K562 (cell line): ENCODE measurements around the gene ANKRD11. TPM values are rescaled to one million over a fixed set of nuclear protein-coding genes. Genes with fewer than 3 reads are reported as not detected.

Experiments used
- ATAC-seq: fragments of 200-7000 bp; cut with Tn5 transposase; 3 replicates; pipeline ENCODE4 v1.9.1; 2020; ENCODE audit warnings: moderate library complexity
- BruUV-seq: library from RNA; stranded (reverse); fragments of 400-500 nt; replicated peaks from 2 replicates; lab custom pipeline; 2021; lab: Mats Ljungman, UMichigan
- CTCF ChIA-PET: fragments of 300-600 bp; formaldehyde crosslinking; extraction: SDS; loops from one replicate; lab custom pipeline; 2021; ENCODE audit warnings: low intra/inter-chr PET ratio; lab: Yijun Ruan, JAX
- POLR2A ChIA-PET: fragments of 300-600, 350-650 bp; sonication (Branson Sonifier 250); formaldehyde crosslinking; extraction: SDS; loops from one replicate; lab custom pipeline; 2021; ENCODE audit warnings: antibody characterized with exemption, inconsistent platforms; lab: Yijun Ruan, JAX
- DNase-seq, 4 experiments: peaks; one replicate each; pipeline versions ENCODE4 v3.0.0 to v3.0.0-alpha.2; 2011 to 2018; ENCODE audit warnings: low spot score in 3 of 4, mixed read lengths in 3 of 4; ENCODE audit errors: extremely low read depth in 1 of 4
- FAIRE-seq: peaks from 2 replicates; lab custom pipeline; 2011; peaks lifted over from hg19 to GRCh38; lab: Jason Lieb, UNC
- H2AFZ ChIP-seq: 2 replicates; pipeline ENCODE4 v1.6.0; 2011; ENCODE audit warnings: low read depth, low read length, control low read depth, inconsistent platforms
- H3K27ac ChIP-seq: fragments of 200-600 bp; 3 replicates; pipeline ENCODE4 v1.8.0; 2011; ENCODE audit warnings: low read depth, mild to moderate bottlenecking, control low read depth, inconsistent platforms, low read length, moderate library complexity, mixed read lengths; ENCODE audit errors: extremely low read depth
- H3K27me3 ChIP-seq, 2 experiments: fragments of 300-600 bp in 1 of 2; 2 replicates in 1 of 2; 3 replicates in 1 of 2; pipeline versions ENCODE4 v1.6.0 to v1.8.0; 2011; ENCODE audit warnings: inconsistent platforms in 2 of 2, low read length in 2 of 2, mild to moderate bottlenecking in 1 of 2, mixed read lengths in 1 of 2, moderate library complexity in 1 of 2; ENCODE audit not compliant: control insufficient read depth in 2 of 2, insufficient read depth in 2 of 2
- H3K36me3 ChIP-seq: fragments of 300-600 bp; 3 replicates; pipeline ENCODE4 v1.8.0; 2011; ENCODE audit warnings: mild to moderate bottlenecking, low read length, inconsistent platforms; ENCODE audit not compliant: control insufficient read depth, insufficient read depth
- H3K4me1 ChIP-seq, 2 experiments: fragments of 200-600 bp in 1 of 2; replicated peaks in 1 of 2; 2 replicates in 1 of 2; 3 replicates in 1 of 2; pipeline versions ENCODE4 v1.5.1 to v1.8.0; 2011; ENCODE audit warnings: inconsistent platforms in 2 of 2, low read length in 2 of 2, mild to moderate bottlenecking in 1 of 2, mixed read lengths in 1 of 2, moderate library complexity in 1 of 2; ENCODE audit not compliant: control insufficient read depth in 2 of 2, insufficient read depth in 2 of 2
- H3K4me2 ChIP-seq: 2 replicates; pipeline ENCODE4 v1.6.1; 2011; ENCODE audit warnings: low read length, control low read depth, inconsistent platforms, mixed read lengths; ENCODE audit not compliant: insufficient read depth
- H3K4me3 ChIP-seq: fragments of 200-600 bp; sonication (generic), shearing (Covaris generic); 2 replicates; pipeline ENCODE4 v1.5.1; 2016; ENCODE audit warnings: control low read depth, inconsistent platforms
- H3K79me2 ChIP-seq: fragments of 200-600 bp; 3 replicates; pipeline ENCODE4 v1.8.0; 2011; ENCODE audit warnings: low read length, inconsistent platforms; ENCODE audit not compliant: control insufficient read depth, insufficient read depth
- H3K9ac ChIP-seq, 2 experiments: 2 replicates each; pipeline versions ENCODE4 v1.6.0 to v1.6.1; 2011; ENCODE audit warnings: low read depth in 2 of 2, low read length in 2 of 2, control low read depth in 1 of 2, inconsistent platforms in 1 of 2, mild to moderate bottlenecking in 1 of 2, mixed read lengths in 1 of 2; ENCODE audit not compliant: insufficient read depth in 1 of 2
- H3K9me1 ChIP-seq: one replicate; pipeline ENCODE4 v1.6.0; 2011; ENCODE audit warnings: inconsistent platforms, mild to moderate bottlenecking, low read length, moderate library complexity; ENCODE audit not compliant: control insufficient read depth, insufficient read depth
- H3K9me3 ChIP-seq: replicated peaks from 2 replicates; pipeline ENCODE4 v1.5.1; 2011; ENCODE audit warnings: low read depth, low read length, inconsistent platforms; ENCODE audit not compliant: control insufficient read depth, insufficient read depth
- H4K20me1 ChIP-seq: replicated peaks from 2 replicates; pipeline ENCODE4 v1.6.1; 2011; ENCODE audit warnings: low read length, inconsistent platforms, mixed read lengths; ENCODE audit not compliant: control insufficient read depth, insufficient read depth
- CCAR2 ChIP-seq: fragments of 200-400 bp; formaldehyde crosslinking; IDR thresholded peaks from 2 replicates; pipeline ENCODE4 v1.6.1; 2017; ENCODE audit warnings: mild to moderate bottlenecking, low read depth, low read length
- CGGBP1 ChIP-seq: fragments of 250-450 bp; sonication (Bioruptor Pico); IDR thresholded peaks from 2 replicates; pipeline ENCODE4 v1.9.0; 2021; ENCODE audit warnings: mild to moderate bottlenecking
- HMBOX1 ChIP-seq: sonication (generic); IDR thresholded peaks from 2 replicates; pipeline ENCODE4 v1.6.1; 2016
- NCOA4 ChIP-seq: fragments of 450-650 bp; IDR thresholded peaks from 2 replicates; pipeline ENCODE4 v1.6.1; 2018; ENCODE audit warnings: mild to moderate bottlenecking; ENCODE audit not compliant: partially characterized antibody
- RBM15 ChIP-seq: fragments of 200-400 bp; formaldehyde crosslinking; IDR thresholded peaks from 2 replicates; pipeline ENCODE4 v1.6.1; 2018; ENCODE audit warnings: mild to moderate bottlenecking, low read length, moderate library complexity; ENCODE audit not compliant: insufficient read depth
- SMARCA4 ChIP-seq: fragments of 450-650 bp; IDR thresholded peaks from 2 replicates; pipeline ENCODE4 v1.6.1; 2016
- ZBTB33 ChIP-seq: sonication (generic); formaldehyde crosslinking; IDR thresholded peaks from 2 replicates; pipeline ENCODE4 v1.8.1; 2023; ENCODE audit warnings: mild to moderate bottlenecking, missing genetic modification reagents
- WGBS: fragments of 100-300 bp; shearing (Covaris generic); methylation state at CpG from one replicate; pipeline ENCODE4 v1.1.6; 2016; ENCODE audit warnings: low coverage, mixed read lengths; ENCODE audit not compliant: insufficient coverage; ENCODE audit errors: missing lambda C conversion rate; 5-methylcytosine and 5-hydroxymethylcytosine counted together
- in situ Hi-C: fragments of 300-500 bp; cut with MboI; formaldehyde crosslinking; loops from 4 replicates; pipeline ENCODE4 v1.15.0; 2018; ENCODE audit warnings: inconsistent platforms, mixed read lengths
- intact Hi-C: fragments of 100-400 bp; cut with micrococcal nuclease; formaldehyde crosslinking; loops from 2 replicates; pipeline ENCODE4 v1.14.2; 2022
- polyA plus RNA-seq, 8 experiments: library from polyadenylated mRNA; depleted of rRNA in 4 of 8; stranded (reverse) in 5 of 8; unstranded in 3 of 8; fragments of >200 nt; fragmentation: Nextera tagmentation in 2 of 8; fragmentation: Illumina TruSeq in 1 of 8; extraction: Ambion mirVana in 2 of 8; extraction: Trizol in 1 of 8; gene quantifications; 2 replicates each; pipeline versions ENCODE4 v1.2.1 to v1.2.3, GENCODE V29; 2011 to 2014; ENCODE audit warnings: inconsistent platforms in 1 of 8, missing spikeins in 1 of 8
- total RNA-seq, 7 experiments: library from RNA; depleted of rRNA in 6 of 7; stranded (reverse); fragments of >200 nt in 6 of 7; fragmentation: Illumina TruSeq in 2 of 7; extraction: Trizol in 2 of 7; gene quantifications; 2 replicates each; pipeline versions ENCODE4 v1.2.1 to v1.2.3, GENCODE V29; 2011 to 2021; ENCODE audit warnings: low replicate concordance in 1 of 7

The ANKRD11 gene
- total and polyA plus RNA-seq, 9 of the 15 experiments (the other 6 are each of a cell fraction or from before 2014, with no cell fraction given): 4.7 to 126 (median 31.7) TPM

- Histone ChIP-seq H3K36me3 (peaks cover 33% of the 10 kb centered on the region; the same call in 2 of the 3 replicates), H4K20me1 (peaks cover 63% of the 10 kb centered on the region), H3K9ac (peak overlapping the region in 1 of 2 experiments; percentile 57; a peak in 1 of 4 replicates), H3K4me2 (no peak overlapping the region), H3K9me1 (peaks cover 13% of the 10 kb centered on the region), H3K4me3 (no peak overlapping the region), H3K79me2 (peaks cover 100% of the 10 kb centered on the region), H3K4me1 (peaks cover 11 to 27% of the 10 kb centered on the region in 2 experiments; a peak in 4 of 5 replicates), H2AFZ (no peak overlapping the region), H3K9me3 (no peaks in the 10 kb centered on the region), H3K27ac (no peak overlapping the region), H3K27me3 (no peaks in the 10 kb centered on the region)
- BruUV-seq: no TSS peak
- 74% methylated on average over 9 of the region's 9 CpGs for WGBS
- CTCF ChIA-PET: no interaction called here
- no peak for FAIRE-seq
- POLR2A ChIA-PET: no interaction called here
- no peak for DNase-seq
- intact Hi-C loops: no loop called here
- no peak for TF ChIP-seq RBM15
- TF ChIP-seq SMARCA4: no peak
- TF ChIP-seq CCAR2: no peak
- no peak for TF ChIP-seq NCOA4
- 0 out of 2 replicates have a peak, but pooled peaks have one; percentile 17 for TF ChIP-seq ZBTB33
- TF ChIP-seq HMBOX1: no peak
- no peak for TF ChIP-seq CGGBP1 (CRISPR knock-in tag)
- 0 out of 3 replicates have a peak, but pooled peaks have one; percentile 19 for ATAC-seq
- in situ Hi-C loops: no loop called here
Measured at GRCh38 chr16:89346869-89347268, 143.5 kb downstream of the ANKRD11 start.
